Mucosa of gallbladder (tissue), 1 donor: ENCODE results near the gene OR10K2. TPM values are rescaled to one million over a fixed set of nuclear protein-coding genes. Genes with fewer than 3 reads are reported as not detected.

Experiments used
- DNase-seq: peaks from one replicate; pipeline ENCODE4 v3.0.0-alpha.2; 2020; ENCODE audit warnings: low spot score
- total RNA-seq: library from RNA; stranded (reverse); gene quantifications from one replicate; pipeline ENCODE4 v1.2.1, GENCODE V29; 2021
- donor health status: DM: no; HTN: no; CAD: no.

Gene OR10K2
- total RNA-seq, 1 donor from 2014 or later, result not detected

DNA sequence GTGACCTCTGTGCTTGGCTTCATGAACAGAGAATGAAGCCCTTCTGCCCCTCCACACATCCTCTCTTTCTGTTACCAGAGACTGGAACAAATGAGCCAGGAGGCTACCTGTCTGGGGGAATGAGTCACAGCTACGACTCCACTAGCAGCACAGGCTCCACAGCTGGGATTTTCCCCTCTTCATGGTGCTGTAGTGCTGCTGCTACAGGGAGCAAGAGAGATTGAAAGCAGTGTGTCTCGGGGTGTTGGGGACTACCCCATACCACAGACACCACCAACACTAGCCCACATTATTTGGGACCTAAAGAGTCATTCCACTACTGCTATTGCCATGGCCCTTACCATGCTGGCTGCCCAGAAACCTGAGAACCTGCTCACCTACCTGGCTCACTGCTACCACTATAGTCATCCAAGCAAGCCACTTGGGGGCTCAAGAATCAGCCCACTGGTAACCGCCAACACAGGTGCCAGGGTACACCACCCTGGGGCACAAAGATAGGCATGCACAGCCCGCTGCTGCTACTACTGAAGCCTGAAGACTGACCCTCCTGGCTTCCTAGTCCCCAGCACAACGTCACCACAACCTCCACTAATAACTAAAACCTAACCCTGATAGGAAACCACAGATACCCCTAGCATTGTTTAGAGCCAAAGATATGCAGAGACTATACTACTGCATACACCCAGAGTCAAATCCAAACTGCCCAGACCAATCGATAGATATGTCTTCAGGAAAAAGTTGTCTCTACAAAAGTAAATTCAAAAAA, 54.7 kb downstream of the OR10K2 start:
- no peak for DNase-seq

Other genes starting within 250 kb of the OR10K2 start
- gene CD1D, start 245.3 kb downstream of the OR10K2 start, total RNA-seq, result 7.2 TPM
- gene CD1A, start 171.8 kb downstream of the OR10K2 start, total RNA-seq, result 0.09 TPM
- 1.4 TPM for gene CD1C, start 136.3 kb downstream of the OR10K2 start, total RNA-seq
- not detected for gene CD1B, start 94.7 kb downstream of the OR10K2 start, total RNA-seq
- 1.3 TPM for gene CD1E, start 72.3 kb downstream of the OR10K2 start, total RNA-seq
- not detected for gene OR10T2, start 26.8 kb downstream of the OR10K2 start, total RNA-seq
- gene OR10K1, start 35.6 kb upstream of the OR10K2 start, total RNA-seq, result not detected
- gene OR10R2, start 46.0 kb upstream of the OR10K2 start, total RNA-seq, result not detected
- not detected for gene OR6Y1, start 128.2 kb upstream of the OR10K2 start, total RNA-seq
- gene OR6P1, start 144.3 kb upstream of the OR10K2 start, total RNA-seq, result not detected
- not detected for gene OR10X1, start 153.7 kb upstream of the OR10K2 start, total RNA-seq
- gene OR10Z1, start 179.0 kb upstream of the OR10K2 start, total RNA-seq, result not detected